SU-DHL-6 (cell line): ENCODE measurements around the gene FMN1.

Source experiments
- CTCF ChIP-seq: fragments of 200-600 bp; sonication (generic); IDR thresholded peaks from one replicate; pipeline ENCODE4 v1.5.1; 2017; ENCODE audit warnings: antibody characterized with exemption, mild to moderate bottlenecking, low read length, moderate library complexity; ENCODE audit not compliant: insufficient read depth, poor library complexity, severe bottlenecking
- EZH2phosphoT487 ChIP-seq: fragments of 200-600 bp; sonication (generic), shearing (Covaris generic); conservative IDR thresholded peaks from 2 replicates; pipeline ENCODE4 v1.6.1; 2018; ENCODE audit warnings: mild to moderate bottlenecking, antibody characterized with exemption, low read length, moderate library complexity, mixed read lengths

GRCh38 chr15:33089878-33090757, 104.4 kb downstream of the FMN1 start:
- TF ChIP-seq CTCF (no peak), EZH2phosphoT487 (no peak)
